Adipocyte (in vitro differentiated cells): ENCODE measurements around the gene PAK1IP1.
"Not testable (repeated sequence)": the region's sequence is repeated elsewhere in the genome, so short reads cannot be mapped to it uniquely, and the experiment has no call there.

Source experiments
- DNase-seq: peaks from one replicate; pipeline ENCODE4 v3.0.0-alpha.2; 2015; ENCODE audit warnings: low read depth
- H3K27me3 ChIP-seq: replicated peaks from 2 replicates; pipeline ENCODE4 v1.7.0; 2013; ENCODE audit warnings: mild to moderate bottlenecking, low read length, moderate library complexity; ENCODE audit not compliant: control insufficient read depth, insufficient read depth
- H3K36me3 ChIP-seq: 2 replicates; pipeline ENCODE4 v1.7.0; 2013; ENCODE audit warnings: low read length, mild to moderate bottlenecking, moderate library complexity; ENCODE audit not compliant: control insufficient read depth, insufficient read depth, severe bottlenecking
- H3K4me1 ChIP-seq: 2 replicates; pipeline ENCODE4 v1.7.0; 2013; ENCODE audit warnings: mild to moderate bottlenecking, low read length, moderate library complexity; ENCODE audit not compliant: control insufficient read depth, insufficient read depth
- H3K4me3 ChIP-seq: 2 replicates; pipeline ENCODE4 v1.7.0; 2013; ENCODE audit warnings: mild to moderate bottlenecking, low read length, moderate library complexity
- H3K9ac ChIP-seq: 2 replicates; pipeline ENCODE4 v1.7.0; 2013; ENCODE audit warnings: mild to moderate bottlenecking, low read length, moderate library complexity
- H3K9me3 ChIP-seq: 2 replicates; pipeline ENCODE4 v1.7.0; 2013; ENCODE audit warnings: mild to moderate bottlenecking, low read length, moderate library complexity; ENCODE audit not compliant: control insufficient read depth

Gene PAK1IP1

DNA sequence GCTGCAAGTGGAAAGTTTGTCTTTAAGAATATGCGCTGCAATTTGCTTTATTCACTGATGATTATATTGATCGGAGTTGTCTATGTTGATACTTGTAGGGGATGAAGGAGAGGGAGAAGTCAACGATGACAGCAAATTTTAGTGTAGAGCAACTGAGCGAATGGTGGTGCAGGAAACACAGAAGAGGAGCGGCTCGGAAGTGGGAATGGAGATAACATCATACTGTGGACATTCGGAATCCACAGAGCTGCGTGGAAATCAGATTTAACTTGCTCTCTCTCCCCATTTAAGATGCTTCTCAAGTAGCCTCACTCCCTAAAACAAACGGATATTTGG lies 52.1 kb downstream of the PAK1IP1 start:
- Histone ChIP-seq H3K9me3 (no peaks in the 10 kb centered on the region), H3K9ac (peak overlapping the region; percentile 92), H3K4me3 (peak overlapping the region; percentile 89), H3K27me3 (no peaks in the 10 kb centered on the region), H3K36me3 (peaks cover 24% of the 10 kb centered on the region), H3K4me1 (peaks cover 22% of the 10 kb centered on the region)
- no peak for DNase-seq

DNA sequence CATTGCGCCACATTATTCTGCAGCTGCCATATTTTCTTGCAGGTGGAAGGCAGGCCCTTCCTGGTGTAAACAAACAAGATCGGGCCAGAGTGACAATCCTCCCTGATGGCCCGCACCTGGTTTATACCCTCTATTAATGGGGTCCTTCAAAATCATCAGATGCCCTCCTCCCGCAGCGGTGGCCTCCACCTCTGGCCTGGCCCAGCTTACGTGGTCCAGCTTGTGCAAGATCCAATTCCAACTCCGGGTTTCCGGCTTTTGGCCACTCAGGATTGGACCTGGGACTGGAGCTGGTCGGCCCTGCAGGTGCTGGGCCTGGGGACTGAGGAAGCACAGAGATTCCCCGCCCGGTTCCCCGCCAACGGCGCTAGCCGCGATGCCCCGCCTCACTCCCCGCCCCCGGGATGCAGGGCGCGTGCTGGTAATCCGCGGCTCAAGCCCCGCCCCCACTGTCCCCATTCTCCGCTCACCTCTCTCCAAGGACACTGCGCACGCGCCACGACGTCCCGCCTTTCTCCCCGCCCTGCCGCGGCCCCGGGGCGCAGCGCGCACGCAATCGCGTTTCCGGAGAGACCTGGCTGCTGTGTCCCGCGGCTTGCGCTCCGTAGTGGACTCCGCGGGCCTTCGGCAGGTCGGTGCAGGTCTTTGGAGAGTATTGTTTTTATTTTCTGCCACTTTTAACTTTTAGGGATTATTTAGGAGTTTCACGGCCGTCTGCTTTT lies 52.6 kb downstream of the PAK1IP1 start, which contains the start of gene TMEM14B:
Gene TMEM14B, plus strand, starts transcription at position 555 of the 722 bp plus-strand sequence. CDS start 1,441 bp downstream, outside the sequence.
- peaks cover 22% of the 10 kb centered on the region for H3K36me3 ChIP-seq
- H3K27me3 ChIP-seq: no peaks in the 10 kb centered on the region
- DNase-seq: peak; percentile 99
- peaks cover 22% of the 10 kb centered on the region for H3K4me1 ChIP-seq
- H3K9me3 ChIP-seq: no peaks in the 10 kb centered on the region
- H3K4me3 ChIP-seq: peak within 1 kb of the TSS; percentile 89
- H3K9ac ChIP-seq: peak within 1 kb of the TSS; percentile 92

DNA sequence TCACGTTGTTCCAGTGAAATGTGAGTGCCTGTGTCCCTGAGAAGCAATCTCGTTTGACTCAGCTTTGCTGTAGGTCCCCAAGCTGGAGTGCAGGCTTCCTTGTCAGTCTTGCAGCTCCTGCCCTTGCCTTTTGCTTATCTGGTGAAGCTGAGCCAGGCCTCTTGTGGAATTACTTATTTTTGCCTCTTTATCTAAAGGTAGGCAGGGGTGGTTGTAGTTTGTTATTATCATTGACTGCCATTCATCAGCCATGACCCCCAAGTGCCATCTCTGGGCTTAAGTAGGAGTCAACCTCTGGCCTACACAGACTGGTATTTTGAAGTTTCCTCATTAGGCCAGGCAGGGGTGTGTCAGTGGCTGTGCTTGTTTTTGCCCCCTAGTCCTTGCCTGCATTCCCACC lies 55.0 kb downstream of the PAK1IP1 start:
- H3K36me3 ChIP-seq: peaks cover 40% of the 10 kb centered on the region

DNA sequence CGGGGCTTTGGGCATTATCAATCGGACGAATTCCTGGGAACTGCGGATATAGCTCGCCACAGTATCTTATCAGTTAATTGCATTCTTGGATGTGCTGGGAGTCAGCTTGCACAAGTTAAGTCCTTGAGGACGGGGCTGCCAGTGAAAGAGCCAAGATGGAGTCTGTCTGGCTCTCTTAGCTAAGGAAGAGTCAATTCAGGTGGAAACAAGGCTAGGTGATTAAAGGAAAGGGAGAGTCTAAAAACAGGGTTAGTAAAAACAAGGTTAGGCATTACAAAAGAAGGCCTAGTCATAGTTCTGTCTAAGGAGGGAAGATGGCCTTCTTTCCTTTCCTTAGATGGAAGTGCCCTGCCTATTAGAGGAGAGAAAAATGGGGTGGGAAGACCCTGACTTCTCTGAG lies 55.8 kb downstream of the PAK1IP1 start:
- not testable (repeated sequence) for H3K27me3 ChIP-seq, H3K9ac ChIP-seq, H3K4me3 ChIP-seq, DNase-seq, H3K9me3 ChIP-seq
- peaks cover 22% of the 10 kb centered on the region for H3K4me1 ChIP-seq
- peaks cover 49% of the 10 kb centered on the region for H3K36me3 ChIP-seq

More for the DNA sequence above, 55.0 kb downstream of the PAK1IP1 start:
- no peaks in the 10 kb centered on the region for H3K27me3 ChIP-seq
- DNase-seq: no peak
- peaks cover 22% of the 10 kb centered on the region for H3K4me1 ChIP-seq
- no peak overlapping the region for H3K4me3 ChIP-seq
- no peak overlapping the region for H3K9ac ChIP-seq
- H3K9me3 ChIP-seq: no peaks in the 10 kb centered on the region

DNA sequence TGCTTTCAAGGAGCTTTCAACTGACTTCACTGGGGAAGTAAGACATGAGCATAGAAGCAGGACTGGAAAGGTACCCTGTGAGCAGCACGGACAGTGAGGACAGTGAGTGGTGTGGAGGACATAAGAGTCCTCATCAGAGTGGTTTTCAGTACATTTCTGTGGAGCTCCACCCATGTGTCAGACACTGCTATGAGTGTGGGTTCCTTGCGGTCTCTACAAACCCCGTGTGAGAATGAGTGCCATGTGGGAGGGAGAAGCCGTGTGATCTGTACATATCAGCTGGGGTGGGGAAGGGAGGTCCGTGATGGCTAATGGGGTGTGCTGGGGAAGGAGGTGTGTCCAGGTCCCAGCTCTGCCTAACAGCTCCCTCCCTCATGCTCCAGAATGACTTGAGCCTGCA lies 57.0 kb downstream of the PAK1IP1 start:
- H3K4me3 ChIP-seq, H3K9me3 ChIP-seq, H3K27me3 ChIP-seq, DNase-seq, H3K9ac ChIP-seq: not testable (repeated sequence)
- peaks cover 50% of the 10 kb centered on the region for H3K36me3 ChIP-seq
- peaks cover 22% of the 10 kb centered on the region for H3K4me1 ChIP-seq

DNA sequence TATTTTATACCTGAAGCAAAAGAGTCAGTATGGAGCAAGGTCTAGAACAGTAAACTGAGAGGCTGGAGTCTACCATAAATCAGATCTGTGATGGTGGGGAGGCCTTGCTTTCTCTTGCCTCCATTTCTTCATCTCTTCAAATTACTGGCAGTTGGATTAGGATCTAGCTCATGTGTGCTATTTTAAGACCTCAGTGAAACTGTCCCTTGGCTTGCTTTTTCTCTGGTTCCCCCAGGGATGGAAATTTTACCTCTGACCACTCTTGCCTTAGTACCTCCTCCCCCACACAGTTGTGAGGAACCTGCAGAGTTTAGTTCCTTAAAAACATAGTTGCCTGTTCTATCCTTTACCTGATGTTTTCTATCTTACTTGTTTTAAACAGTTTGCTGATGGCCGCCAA lies 61.3 kb downstream of the PAK1IP1 start:
- Histone ChIP-seq H3K9ac (no peak overlapping the region), H3K4me1 (peaks cover 19% of the 10 kb centered on the region), H3K27me3 (no peaks in the 10 kb centered on the region), H3K36me3 (peaks cover 47% of the 10 kb centered on the region), H3K4me3 (no peak overlapping the region), H3K9me3 (no peaks in the 10 kb centered on the region)
- DNase-seq: no peak
